ENCODE measurements around the gene RBM43. TPM values are rescaled to one million over a fixed set of nuclear protein-coding genes. Genes with fewer than 3 reads are reported as not detected.

The RBM43 gene
- total and polyA plus RNA-seq, 10 donors = 5.2 to 20.3 (median 8.6) TPM

- no peak for TF ChIP-seq POLR2A (IDR thresholded peaks at IDR 0.05)
- no peak for TF ChIP-seq CTCF (IDR thresholded peaks at IDR 0.05 in 8 of 11, conservative IDR thresholded peaks at IDR 0.05 in 3 of 11)
- TF ChIP-seq POLR2AphosphoS5 (IDR thresholded peaks at IDR 0.05) = no peak
- whole genome bisulfite sequencing, 5 donors = 35 to 86% (median 57%) methylated on average over 2 of the region's 2 CpGs
- no peak for DNase-seq
- no peaks in the 10 kb centered on the region for H3K9me3 ChIP-seq
- no peaks in the 10 kb centered on the region for H3K4me1 ChIP-seq
- H3K36me3 ChIP-seq = no peaks in the 10 kb centered on the region
- H3K27me3 ChIP-seq (replicated peaks in 1 of 7) = peaks cover 0 to 2% (median 0%) of the 10 kb centered on the region in 7 donors
- intact Hi-C loops (cut with DNase I; ENCODE audit: low total_unique reads) = loop anchor here (10.0 kb wide), 1 partner anchor 1636 kb away; no protein-coding TSS in a partner anchor
- H3K27ac ChIP-seq = no peak overlapping the region
- H3K4me3 ChIP-seq = no peak overlapping the region
Measured at GRCh38 chr2:151230627-151231140, 31.0 kb downstream of the RBM43 start.

- Histone ChIP-seq H3K9me3 (no peaks in the 10 kb centered on the region), H3K36me3 (no peaks in the 10 kb centered on the region), H3K27ac (no peak overlapping the region), H3K4me3 (no peak overlapping the region), H3K4me1 (no peaks in the 10 kb centered on the region), H3K27me3 (replicated peaks in 1 of 7) (peaks cover 0 to 7% (median 0%) of the 10 kb centered on the region in 7 donors)
- intact Hi-C loops (cut with DNase I; ENCODE audit: low total_unique reads) = no loop called here
- no peak for DNase-seq
- no peak for TF ChIP-seq CTCF (IDR thresholded peaks at IDR 0.05 in 8 of 11, conservative IDR thresholded peaks at IDR 0.05 in 3 of 11)
- TF ChIP-seq POLR2AphosphoS5 (IDR thresholded peaks at IDR 0.05) = no peak
- no peak for TF ChIP-seq POLR2A (IDR thresholded peaks at IDR 0.05)
Measured at GRCh38 chr2:151228847-151229512, 32.7 kb downstream of the RBM43 start.

- no peaks in the 10 kb centered on the region for H3K36me3 ChIP-seq
- H3K4me1 ChIP-seq = no peaks in the 10 kb centered on the region
- 58 to 79% (median 71%) methylated on average over 3 of the region's 3 CpGs for WGBS, 5 donors
- no peaks in the 10 kb centered on the region for H3K9me3 ChIP-seq
- H3K27me3 ChIP-seq (replicated peaks in 1 of 7) = peaks cover 0 to 3% (median 0%) of the 10 kb centered on the region in 7 donors
- no peak overlapping the region for H3K4me3 ChIP-seq
- H3K27ac ChIP-seq = no peak overlapping the region
- TF ChIP-seq POLR2A (IDR thresholded peaks at IDR 0.05) (no peak), POLR2AphosphoS5 (IDR thresholded peaks at IDR 0.05) (no peak), CTCF (IDR thresholded peaks at IDR 0.05 in 8 of 11, conservative IDR thresholded peaks at IDR 0.05 in 3 of 11) (no peak)
- intact Hi-C loops (cut with DNase I; ENCODE audit: low total_unique reads) = no loop called here
- no peak for DNase-seq
Measured at GRCh38 chr2:151217343-151217742, 44.3 kb downstream of the RBM43 start.

GRCh38 chr2:151207100-151207499 is 54.6 kb downstream of the RBM43 start:
- Histone ChIP-seq H3K4me3 (no peak overlapping the region), H3K4me1 (no peaks in the 10 kb centered on the region), H3K9me3 (no peaks in the 10 kb centered on the region), H3K27me3 (replicated peaks in 1 of 7) (no peaks in the 10 kb centered on the region), H3K27ac (no peak overlapping the region), H3K36me3 (no peaks in the 10 kb centered on the region)
- intact Hi-C loops (cut with DNase I; ENCODE audit: low total_unique reads) = no loop called here
- TF ChIP-seq POLR2AphosphoS5 (IDR thresholded peaks at IDR 0.05) (no peak), CTCF (IDR thresholded peaks at IDR 0.05 in 8 of 11, conservative IDR thresholded peaks at IDR 0.05 in 3 of 11) (no peak), POLR2A (IDR thresholded peaks at IDR 0.05) (no peak)
- 92 to 98% (median 93%) methylated on average over 3 of the region's 3 CpGs for WGBS, 5 donors
- no peak for DNase-seq
